ENCODE measurements around the gene VEGFC. TPM values are rescaled to one million over a fixed set of nuclear protein-coding genes. Genes with fewer than 3 reads are reported as not detected.

VEGFC gene
- total RNA-seq, 1 donor from 2014 or later = 5.4 TPM

- ATAC-seq (ENCODE audit: poor library complexity) = no peak
- no peak for DNase-seq
- intact Hi-C loops (cut with DNase I) = no loop called here
Measured at GRCh38 chr4:176800891-176801534, 8.3 kb upstream of the VEGFC start.

GRCh38 chr4:176799653-176800052 lies 6.9 kb upstream of the VEGFC start:
- DNase-seq = no peak
- intact Hi-C loops (cut with DNase I) = no loop called here
- no peak for ATAC-seq (ENCODE audit: poor library complexity)

- intact Hi-C loops (cut with DNase I) = no loop called here
- no peak for DNase-seq
- no peak for ATAC-seq (ENCODE audit: poor library complexity)
Measured at GRCh38 chr4:176798540-176798939, 5.8 kb upstream of the VEGFC start.

GRCh38 chr4:176795441-176795840 lies 2.7 kb upstream of the VEGFC start:
- no peak for DNase-seq
- intact Hi-C loops (cut with DNase I) = no loop called here
- no peak for ATAC-seq (ENCODE audit: poor library complexity)

GRCh38 chr4:176794651-176795050 lies 1.9 kb upstream of the VEGFC start:
- DNase-seq (no peak), ATAC-seq (ENCODE audit: poor library complexity) (no peak)
- intact Hi-C loops (cut with DNase I) = loop anchor here (5.0 kb wide), 2 partner anchors 227 to 253 kb away; no protein-coding TSS in a partner anchor

GRCh38 chr4:176794151-176794550 lies 1.4 kb upstream of the VEGFC start:
- DNase-seq (no peak), ATAC-seq (ENCODE audit: poor library complexity) (no peak)
- intact Hi-C loops (cut with DNase I) = loop anchor here (5.0 kb wide), 2 partner anchors 227 to 253 kb away; no protein-coding TSS in a partner anchor

- intact Hi-C loops (cut with DNase I) = loop anchor here (5.0 kb wide), 2 partner anchors 226 to 254 kb away; no protein-coding TSS in a partner anchor
- ATAC-seq (ENCODE audit: poor library complexity) = no peak
- peak; percentile 39 for DNase-seq
Measured at GRCh38 chr4:176793060-176793605, 411 bp upstream of the VEGFC start.

- DNase-seq (peak; percentile 42), ATAC-seq (ENCODE audit: poor library complexity) (peak; percentile 57)
- intact Hi-C loops (cut with DNase I) = loop anchor here (5.0 kb wide), 2 partner anchors 224 to 256 kb away; no protein-coding TSS in a partner anchor
Measured at GRCh38 chr4:176791591-176792325, 964 bp downstream of the VEGFC start.

GRCh38 chr4:176790398-176790797 lies 2.3 kb downstream of the VEGFC start:
- no peak for ATAC-seq (ENCODE audit: poor library complexity)
- intact Hi-C loops (cut with DNase I) = loop anchor here (5.0 kb wide), 2 partner anchors 223 to 257 kb away; no protein-coding TSS in a partner anchor
- no peak for DNase-seq

- no peak for DNase-seq
- intact Hi-C loops (cut with DNase I) = loop anchor here (5.0 to 10.0 kb wide), 3 partner anchors 75 to 257 kb away; no protein-coding TSS in a partner anchor
- ATAC-seq (ENCODE audit: poor library complexity) = peak; percentile 38
Measured at GRCh38 chr4:176789955-176790354, 2.8 kb downstream of the VEGFC start.

GRCh38 chr4:176788971-176789370 lies 3.8 kb downstream of the VEGFC start:
- no peak for ATAC-seq (ENCODE audit: poor library complexity)
- no peak for DNase-seq
- intact Hi-C loops (cut with DNase I) = loop anchor here (10.0 kb wide), 1 partner anchor 74 kb away; no protein-coding TSS in a partner anchor

- intact Hi-C loops (cut with DNase I) = loop anchor here (10.0 kb wide), 1 partner anchor 73 kb away; no protein-coding TSS in a partner anchor
- ATAC-seq (ENCODE audit: poor library complexity) = no peak
- DNase-seq = no peak
Measured at GRCh38 chr4:176788248-176788647, 4.5 kb downstream of the VEGFC start.

- ATAC-seq (ENCODE audit: poor library complexity) (no peak), DNase-seq (no peak)
- intact Hi-C loops (cut with DNase I) = loop anchor here (10.0 kb wide), 1 partner anchor 70 kb away; no protein-coding TSS in a partner anchor
Measured at GRCh38 chr4:176784816-176785215, 7.9 kb downstream of the VEGFC start.

GRCh38 chr4:176782794-176783193 lies 9.9 kb downstream of the VEGFC start:
- DNase-seq (no peak), ATAC-seq (ENCODE audit: poor library complexity) (no peak)
- intact Hi-C loops (cut with DNase I) = loop anchor here (10.0 kb wide), 1 partner anchor 68 kb away; no protein-coding TSS in a partner anchor

- ATAC-seq (ENCODE audit: poor library complexity) (no peak), DNase-seq (no peak)
- intact Hi-C loops (cut with DNase I) = loop anchor here (10.0 kb wide), 1 partner anchor 67 kb away; no protein-coding TSS in a partner anchor
Measured at GRCh38 chr4:176782191-176782590, 10.5 kb downstream of the VEGFC start.

GRCh38 chr4:176781739-176782100 lies 11.0 kb downstream of the VEGFC start:
- ATAC-seq (ENCODE audit: poor library complexity) = no peak

GRCh38 chr4:176780995-176781738 lies 11.6 kb downstream of the VEGFC start:
- ATAC-seq (ENCODE audit: poor library complexity) (no peak), DNase-seq (no peak)
- intact Hi-C loops (cut with DNase I) = loop anchor here (10.0 kb wide), 1 partner anchor 66 kb away; no protein-coding TSS in a partner anchor

More at GRCh38 chr4:176781739-176782100, 11.0 kb downstream of the VEGFC start:
- no peak for DNase-seq
- intact Hi-C loops (cut with DNase I) = loop anchor here (10.0 kb wide), 1 partner anchor 67 kb away; no protein-coding TSS in a partner anchor

- intact Hi-C loops (cut with DNase I) = no loop called here
- DNase-seq = no peak
- ATAC-seq (ENCODE audit: poor library complexity) = no peak
Measured at GRCh38 chr4:176779421-176779820, 13.3 kb downstream of the VEGFC start.

Measured in Right ventricle myocardium superior (tissue), 1 donor.